GM19463 (cell line): ENCODE measurements around the gene JAG2.

ENCODE experiments used
- ATAC-seq: cut with Tn5 transposase; IDR thresholded peaks from one replicate; pipeline ENCODE4 v1.9.1; 2021; ENCODE audit warnings: mild to moderate bottlenecking, moderate library complexity; ENCODE audit not compliant: unreplicated experiment

Gene JAG2

GRCh38 chr14:105139831-105140239, 28.7 kb downstream of the JAG2 start:
- ATAC-seq: no peak

- ATAC-seq: no peak
These were observed 29.3 kb downstream of the JAG2 start for GRCh38 chr14:105139212-105139825.

DNA sequence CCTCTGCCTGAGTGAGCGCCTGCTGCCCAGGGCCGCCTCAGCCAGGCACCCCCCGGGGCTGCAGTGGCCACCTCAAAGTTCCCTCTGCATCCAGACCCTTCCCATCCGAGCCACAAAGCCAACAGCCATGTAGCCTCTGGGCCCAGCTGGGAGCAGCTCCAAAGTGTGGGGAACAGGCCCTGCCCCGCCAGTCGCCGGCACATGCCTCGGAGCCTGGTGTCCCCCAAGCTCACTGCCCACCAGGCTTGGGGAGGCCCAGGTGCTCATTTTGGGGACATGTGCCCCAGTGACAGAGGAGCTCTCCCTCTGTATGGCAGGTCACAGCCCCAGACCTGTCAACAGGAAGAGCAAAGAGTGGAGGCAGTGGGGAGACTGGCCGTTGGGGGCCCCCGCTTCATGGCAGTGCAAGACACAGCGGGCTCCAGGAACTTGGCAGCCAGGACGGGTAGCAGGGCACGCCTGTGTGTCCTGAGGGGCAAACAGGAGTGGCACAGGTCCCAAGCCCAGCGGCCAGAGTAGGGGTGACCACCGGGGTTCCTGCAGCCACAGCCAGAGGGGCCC, 29.9 kb downstream of the JAG2 start:
- no peak for ATAC-seq

DNA sequence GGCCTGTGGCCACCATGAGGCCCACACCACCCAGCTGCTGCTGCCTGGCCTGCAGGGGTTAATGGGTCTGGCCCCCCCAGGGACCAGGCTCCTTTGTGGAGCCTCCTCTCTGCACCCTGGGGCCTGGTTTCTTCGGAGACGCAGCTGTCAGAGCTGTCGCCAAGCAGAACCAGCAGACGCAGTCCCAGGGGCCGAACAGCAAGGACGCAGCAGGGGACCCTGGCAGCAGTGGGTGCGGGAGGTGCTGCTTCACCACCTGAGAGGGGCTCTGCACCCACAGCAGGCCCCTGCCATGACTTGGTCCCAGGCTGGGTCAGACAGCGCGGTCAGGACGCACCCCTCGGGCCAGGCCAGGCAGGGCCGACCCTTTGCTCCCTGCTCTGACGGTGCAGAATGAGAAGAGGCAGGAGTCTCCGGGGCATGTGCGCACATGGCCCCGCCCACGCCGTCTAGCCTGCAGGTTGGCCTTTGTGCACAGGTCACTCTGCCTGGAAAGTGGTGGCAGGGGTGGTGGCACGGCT, 30.5 kb downstream of the JAG2 start:
- ATAC-seq: no peak

DNA sequence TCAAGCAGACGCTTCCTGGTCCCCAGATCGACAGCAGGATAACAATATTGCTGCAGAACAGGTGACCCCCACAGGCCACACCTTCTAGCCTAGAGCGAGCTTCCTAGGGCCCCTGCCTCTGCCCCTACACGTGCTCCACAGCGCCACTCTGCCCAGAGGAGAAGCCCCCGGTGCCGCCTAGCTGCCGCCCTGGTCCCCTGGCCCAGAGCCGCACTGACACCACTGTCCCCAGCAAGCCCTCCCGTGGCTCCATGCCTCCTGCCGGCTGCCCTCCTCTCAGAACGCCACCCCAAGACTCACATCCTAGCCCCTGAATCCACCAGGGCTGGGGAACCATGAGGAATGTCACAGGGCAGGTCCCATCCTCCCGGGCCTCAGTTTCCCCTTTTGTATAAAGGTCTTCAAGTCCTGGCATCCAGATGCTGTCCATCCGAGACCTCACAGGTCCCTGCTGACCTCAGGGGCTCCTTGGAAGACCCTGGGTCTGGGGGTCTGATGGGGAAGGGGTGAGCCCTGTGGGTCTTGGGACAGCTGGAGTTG, 31.0 kb downstream of the JAG2 start:
- ATAC-seq: no peak

DNA sequence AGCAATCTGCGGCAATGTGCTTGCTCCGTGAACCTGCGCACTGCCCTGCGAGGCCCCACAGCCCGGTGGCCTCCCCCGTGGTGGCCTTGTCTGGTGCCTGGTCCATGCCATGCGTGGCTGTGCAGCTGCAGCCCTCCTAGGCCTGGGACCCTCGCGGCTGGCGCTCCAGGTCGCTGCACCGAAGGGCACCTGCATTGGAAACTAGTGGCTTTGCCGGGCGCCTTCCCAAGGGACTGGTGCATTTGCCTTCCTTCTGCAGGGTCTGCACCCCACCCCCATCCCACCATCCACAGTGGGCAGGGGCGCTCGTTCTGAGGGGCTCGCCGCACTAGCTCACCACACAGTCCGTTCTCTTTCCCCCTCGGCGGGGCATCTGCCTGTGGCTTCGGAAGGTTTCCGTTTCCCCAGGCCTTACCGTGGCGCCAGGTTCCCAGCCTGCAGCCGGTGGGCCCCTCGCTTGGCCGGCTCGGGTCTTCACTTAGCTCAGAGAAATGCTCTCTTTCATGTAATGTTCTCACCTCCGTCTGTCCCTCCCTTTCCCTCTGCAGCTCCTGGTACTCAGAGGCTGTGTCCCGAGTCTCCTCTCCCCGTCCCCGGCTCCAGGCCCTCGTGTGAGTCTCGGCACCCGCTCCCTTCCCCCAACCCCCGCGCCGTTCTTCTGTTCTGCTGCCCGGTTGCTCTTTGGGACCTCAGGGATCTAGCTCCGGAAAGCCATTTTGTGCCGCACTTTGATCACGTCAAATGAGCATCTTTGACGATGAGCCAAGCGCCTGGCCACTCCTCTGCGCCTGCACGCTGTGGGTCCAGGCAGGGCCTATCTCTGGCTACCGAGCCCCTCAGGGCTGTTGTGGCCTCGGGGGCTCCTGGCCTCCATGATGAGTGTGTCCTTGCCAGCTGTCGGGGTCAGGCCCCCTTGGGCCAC, 31.9 kb downstream of the JAG2 start:
- no peak for ATAC-seq

DNA sequence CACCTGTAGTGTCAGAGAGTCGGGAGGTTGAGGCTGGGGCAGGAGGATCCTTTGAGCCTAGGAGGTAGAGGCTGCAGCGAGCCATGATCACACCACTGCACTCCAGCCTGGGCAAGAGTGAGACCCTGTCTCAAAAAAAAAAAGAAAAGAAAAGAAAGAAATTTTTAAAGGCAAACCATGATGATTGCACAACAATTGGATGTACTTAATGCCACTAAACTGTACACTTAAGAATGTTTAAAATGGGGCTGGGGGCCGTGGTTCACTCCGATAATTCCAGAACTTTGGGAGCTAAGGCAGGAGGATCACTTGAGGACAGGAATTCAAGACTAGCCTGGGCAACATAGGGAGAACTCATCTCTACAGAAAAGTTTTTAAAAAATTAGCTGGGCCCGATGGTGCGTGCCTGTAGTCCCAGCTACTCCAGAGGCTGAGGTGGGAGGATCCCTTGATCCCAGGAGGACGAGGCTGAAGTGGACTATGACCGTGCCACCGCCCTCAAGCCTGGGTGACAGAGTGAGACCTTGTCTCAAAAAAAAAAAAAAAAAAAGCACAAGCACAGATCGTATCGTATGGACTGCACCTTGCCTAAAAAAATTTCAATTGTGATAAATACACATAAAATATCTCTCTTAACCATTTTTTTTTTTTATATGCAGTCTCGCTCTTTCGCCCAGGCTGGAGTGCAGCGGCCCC, 32.7 kb downstream of the JAG2 start:
- ATAC-seq: no peak

DNA sequence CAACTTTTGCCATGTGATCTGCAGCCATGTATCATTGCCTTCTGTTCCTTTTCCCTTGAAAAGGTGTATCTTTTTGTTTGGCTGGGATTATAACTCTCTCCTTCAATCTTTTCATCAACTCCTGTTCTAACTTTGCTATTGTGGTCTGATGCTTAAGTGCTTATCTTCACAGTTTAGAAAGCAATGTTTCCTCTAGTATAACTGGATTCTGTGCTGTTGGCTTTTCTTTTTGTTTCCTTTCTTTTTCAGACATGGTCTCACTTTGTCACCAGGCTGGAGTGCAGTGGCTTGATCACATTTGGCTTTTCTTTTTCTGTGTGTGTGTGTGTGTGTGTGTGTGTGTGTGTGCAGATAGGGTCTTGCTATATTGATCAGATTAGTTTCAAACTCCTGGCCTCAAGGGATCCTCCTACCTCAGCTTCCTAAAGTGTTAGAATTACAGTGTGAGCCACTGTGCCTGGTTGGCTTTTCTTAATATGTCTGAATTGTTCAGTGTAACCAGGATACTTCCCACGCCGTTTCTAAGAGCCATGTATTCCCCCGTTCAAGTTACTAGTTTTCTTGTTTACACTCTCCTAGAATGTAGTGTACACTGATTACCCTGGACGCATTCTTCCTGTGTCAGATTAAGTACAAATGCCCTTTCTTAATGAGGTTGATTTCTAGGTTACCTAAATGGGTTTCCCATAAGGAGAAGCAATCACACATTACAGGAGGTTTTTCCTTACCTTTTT, 35.5 kb downstream of the JAG2 start:
- ATAC-seq: no peak

DNA sequence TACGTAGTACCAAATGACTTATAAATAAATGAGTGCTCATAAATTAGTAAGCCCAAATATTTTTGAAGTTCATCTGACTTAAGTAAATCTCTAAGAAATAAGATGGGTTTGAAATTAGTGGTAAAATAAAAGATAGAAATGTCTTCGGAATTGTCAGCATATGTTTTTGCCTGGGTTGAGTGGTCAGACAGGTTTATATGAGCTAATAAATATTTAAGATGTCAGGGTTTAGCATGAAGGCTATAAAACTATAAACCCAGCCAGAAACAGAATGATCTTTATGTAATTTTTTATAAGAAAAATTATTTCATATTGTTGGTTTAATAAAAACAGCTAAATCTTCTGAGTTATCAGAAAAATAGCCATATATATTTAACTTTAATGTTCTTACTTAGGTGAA, 37.3 kb downstream of the JAG2 start:
- ATAC-seq: no peak

GRCh38 chr14:105128059-105128458, 40.5 kb downstream of the JAG2 start:
- no peak for ATAC-seq

DNA sequence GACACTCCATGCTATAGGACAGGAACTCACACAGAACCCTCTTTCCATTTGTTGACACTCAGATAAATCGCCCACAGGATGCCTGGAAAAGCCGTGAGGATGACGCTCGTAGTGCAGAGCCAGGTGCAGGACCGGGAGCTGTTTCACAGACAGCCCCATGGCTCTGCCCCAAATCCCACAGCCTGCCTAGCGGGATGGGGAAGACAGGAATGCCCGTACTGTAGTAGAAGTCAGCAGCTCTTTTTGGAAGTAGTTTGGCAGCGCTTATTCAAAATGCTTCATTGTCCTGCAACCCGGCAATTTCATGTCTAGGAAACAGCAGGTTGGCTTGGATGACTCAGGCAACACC, 41.6 kb downstream of the JAG2 start:
- ATAC-seq: no peak

DNA sequence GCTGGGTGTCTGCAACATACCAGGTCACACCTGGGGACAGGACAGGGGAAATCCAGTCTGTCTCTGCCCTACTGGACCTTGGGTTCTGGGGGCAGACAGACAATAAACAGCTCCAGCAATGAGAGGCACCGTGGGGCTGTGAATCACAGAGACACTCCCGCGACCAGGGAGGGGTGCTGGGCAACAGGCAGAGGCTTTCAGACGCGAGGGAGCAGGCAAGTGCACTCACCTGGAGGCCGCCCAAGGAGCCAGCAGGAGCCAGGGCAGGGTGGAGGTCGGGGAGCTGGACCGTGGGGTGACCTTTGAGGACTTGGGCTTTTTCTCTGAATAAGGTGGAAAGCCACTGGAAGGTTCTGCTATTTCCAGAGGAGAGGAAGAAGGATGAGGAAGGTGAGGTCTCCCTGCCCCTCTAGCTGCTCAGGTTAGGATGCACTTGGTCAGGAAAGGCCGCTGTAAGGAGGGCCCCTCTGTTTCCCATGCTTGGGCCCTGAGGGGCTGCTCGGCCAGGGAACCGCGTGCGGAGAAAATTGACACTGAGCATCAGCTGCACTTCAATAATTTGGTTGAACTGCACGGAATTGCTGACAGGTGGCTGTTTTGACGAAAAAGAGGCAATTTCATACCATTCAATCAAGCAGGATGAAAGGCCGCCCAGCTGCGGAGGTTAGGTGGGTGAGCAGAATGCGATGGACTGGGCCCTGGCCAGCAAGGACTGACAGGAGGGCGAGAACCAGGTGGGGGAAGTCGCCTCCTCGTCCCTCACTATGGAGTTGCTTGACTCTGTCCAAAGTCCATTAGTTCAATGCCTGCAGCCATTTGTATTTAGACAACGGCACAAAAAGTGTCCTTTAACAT, 42.2 kb downstream of the JAG2 start:
- ATAC-seq: no peak

GRCh38 chr14:105124823-105125222, 43.8 kb downstream of the JAG2 start:
- no peak for ATAC-seq

GRCh38 chr14:105123981-105124765, 44.4 kb downstream of the JAG2 start:
- ATAC-seq: no peak

- no peak for ATAC-seq
These were observed 45.4 kb downstream of the JAG2 start for GRCh38 chr14:105123064-105123665.

GRCh38 chr14:105120056-105120455, 48.5 kb downstream of the JAG2 start:
- no peak for ATAC-seq

- no peak for ATAC-seq
These were observed 49.1 kb downstream of the JAG2 start for GRCh38 chr14:105119408-105120025.
